DMS 273 treated with DMSO at 0.1 percent for 48 hours (cell line): ENCODE data around the gene EMP2.
"Not testable (repeated sequence)": the region's sequence is repeated elsewhere in the genome, so short reads cannot be mapped to it uniquely, and the experiment has no call there.

Experiments
- DNase-seq: peaks from one replicate; lab custom pipeline; 2025; lab: John Stamatoyannopoulos, UW

Gene EMP2

GRCh38 chr16:10552281-10552680 lies 28.1 kb downstream of the EMP2 start:
- no peak for DNase-seq

DNA sequence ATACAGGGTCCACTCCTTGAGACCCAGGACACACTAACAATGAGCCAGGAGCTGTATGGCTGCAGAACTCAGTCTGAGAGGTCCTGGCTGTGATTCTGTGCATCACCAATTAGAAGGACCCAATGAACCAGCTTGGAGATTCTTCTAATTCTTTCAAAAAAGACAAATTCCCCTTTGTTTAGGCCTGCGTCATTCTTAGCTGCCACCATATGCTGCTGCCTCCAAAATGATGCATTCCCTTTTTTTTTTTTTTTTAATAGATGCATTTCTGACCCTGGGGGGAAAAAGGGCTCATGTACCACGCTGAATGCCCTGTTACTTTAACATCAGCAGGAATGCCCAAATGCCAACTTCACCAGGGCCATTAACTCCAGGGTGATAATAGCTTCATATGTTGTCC lies 28.5 kb downstream of the EMP2 start:
- DNase-seq = no peak

DNA sequence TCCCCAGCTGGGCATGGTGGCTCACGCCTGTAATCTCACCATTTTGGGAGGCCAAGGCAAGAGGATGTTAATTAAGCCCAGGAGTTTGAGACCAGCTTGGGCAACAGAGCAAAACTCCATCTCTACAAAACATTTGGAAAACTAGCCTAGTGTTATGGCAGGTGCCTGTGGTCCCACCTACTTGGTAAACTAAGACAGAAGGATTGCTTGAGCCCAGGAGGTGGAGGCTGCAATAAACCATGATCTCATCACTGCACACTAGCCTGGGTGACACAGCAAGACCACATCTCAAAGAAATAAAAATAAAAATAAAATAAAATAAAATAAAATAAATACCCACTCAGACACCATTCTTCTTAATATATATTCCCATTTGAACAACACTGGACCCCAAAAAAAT lies 32.0 kb downstream of the EMP2 start:
- no peak for DNase-seq

DNA sequence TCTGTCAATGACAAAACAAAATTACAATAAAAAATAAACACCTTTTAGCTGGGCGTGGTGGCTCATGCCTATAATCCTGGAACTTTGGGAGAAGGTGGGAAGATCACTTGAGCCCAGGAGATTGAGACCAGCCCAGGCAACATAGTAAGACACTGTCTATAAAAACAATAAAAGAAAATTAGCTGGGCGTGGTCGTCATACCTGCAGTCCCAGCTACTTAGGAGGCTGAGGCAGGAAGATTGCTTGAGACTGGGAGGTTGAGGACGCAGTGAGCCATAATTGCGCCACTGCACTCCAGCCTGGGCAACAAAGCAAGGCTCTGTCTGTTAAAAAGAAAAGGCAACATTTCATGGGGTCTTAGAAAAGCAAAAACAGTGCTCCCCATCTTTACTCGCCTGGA lies 32.7 kb downstream of the EMP2 start:
- no peak for DNase-seq

- no peak for DNase-seq
Measured at GRCh38 chr16:10543231-10543977, 37.0 kb downstream of the EMP2 start.

- peak; percentile 24 for DNase-seq
Measured at GRCh38 chr16:10541366-10541765, 39.0 kb downstream of the EMP2 start.

GRCh38 chr16:10539793-10540192 lies 40.6 kb downstream of the EMP2 start:
- DNase-seq = no peak

DNA sequence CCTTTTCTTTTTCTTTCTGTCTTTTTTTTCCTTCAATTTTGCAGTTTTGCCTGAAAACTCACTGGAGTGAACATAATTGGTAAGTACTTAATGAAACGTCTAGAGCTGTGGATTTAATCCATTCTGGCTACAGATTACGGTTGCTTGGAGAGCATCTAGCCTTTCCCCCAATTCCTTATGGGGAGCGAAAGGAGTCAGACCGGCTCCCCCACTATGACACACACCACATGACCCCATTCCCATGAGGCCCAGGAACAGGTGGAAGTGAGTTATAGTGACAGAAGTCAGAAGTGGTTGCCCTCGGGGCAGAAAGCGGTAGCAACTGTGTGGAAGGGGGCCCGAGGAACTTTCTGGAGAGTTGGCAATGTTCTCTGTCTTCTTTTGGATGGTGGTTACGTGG lies 41.2 kb downstream of the EMP2 start:
- DNase-seq = no peak

- DNase-seq = no peak
Measured at GRCh38 chr16:10538583-10538982, 41.8 kb downstream of the EMP2 start.

DNA sequence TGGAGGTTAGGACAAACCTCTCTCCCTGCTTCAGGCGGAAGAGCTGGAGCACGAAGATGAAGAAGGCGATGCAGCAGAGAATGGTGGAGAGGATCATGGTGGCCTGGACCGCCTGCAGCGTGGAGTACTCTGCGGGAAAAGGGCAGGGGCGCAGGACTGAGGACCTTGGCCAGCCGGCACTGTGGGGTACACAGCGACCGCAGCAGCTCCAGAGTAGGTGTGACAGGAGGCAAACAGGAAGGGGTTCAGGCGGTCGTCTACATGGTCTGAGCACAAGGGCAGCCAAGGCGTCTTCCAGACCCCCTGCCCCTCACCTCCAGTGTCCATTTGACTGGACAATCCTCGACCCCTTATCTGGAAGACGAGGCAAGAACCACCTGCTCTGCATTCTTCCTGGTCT lies 42.5 kb downstream of the EMP2 start:
- no peak for DNase-seq

DNA sequence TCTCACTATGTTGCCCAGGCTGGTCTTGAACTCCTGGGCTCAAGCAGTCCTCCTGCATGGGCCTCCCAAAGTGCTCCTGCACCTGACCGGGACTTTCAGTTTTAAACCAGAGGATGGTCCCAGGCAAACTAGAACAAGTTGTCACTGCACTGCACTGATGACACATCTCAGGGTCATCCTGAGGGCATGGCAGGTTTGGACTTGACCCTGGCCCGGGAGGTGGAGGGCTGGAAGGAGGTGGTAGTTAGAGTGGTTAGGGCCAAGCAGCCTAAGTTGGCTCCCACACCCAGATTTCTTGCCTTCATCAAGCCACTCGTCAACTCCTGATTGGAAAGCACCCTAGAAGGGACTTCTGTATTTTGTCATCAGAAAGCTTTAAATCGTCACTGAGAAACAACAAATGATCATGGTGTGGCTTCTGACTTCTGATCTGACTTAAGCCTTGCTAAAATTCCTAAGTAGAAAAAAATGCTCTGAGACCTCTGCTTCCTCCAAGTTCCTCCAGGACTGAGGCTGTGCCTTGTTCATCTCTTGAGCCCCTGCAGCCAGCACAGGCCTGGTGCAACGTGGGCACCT lies 43.5 kb downstream of the EMP2 start:
- no peak for DNase-seq

DNA sequence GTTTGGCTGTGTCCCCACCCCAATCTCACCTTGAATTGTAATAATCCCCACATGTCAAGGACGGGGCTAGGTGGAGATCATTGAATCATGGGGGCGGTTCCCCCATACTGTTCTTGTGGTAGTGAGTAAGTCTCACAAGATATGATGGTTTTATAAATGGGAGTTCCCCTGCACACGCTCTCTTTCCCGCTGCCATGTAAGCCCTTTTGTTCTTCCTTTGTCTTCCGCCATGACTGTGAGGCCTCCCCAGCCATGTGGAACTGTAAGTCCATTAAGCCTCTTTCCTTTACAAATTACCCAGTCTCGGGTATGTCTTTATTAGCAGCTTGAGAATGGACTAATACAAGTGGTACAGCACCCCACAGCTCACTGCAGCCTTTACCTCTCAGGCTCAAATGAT lies 44.1 kb downstream of the EMP2 start:
- DNase-seq = not testable (repeated sequence)

DNA sequence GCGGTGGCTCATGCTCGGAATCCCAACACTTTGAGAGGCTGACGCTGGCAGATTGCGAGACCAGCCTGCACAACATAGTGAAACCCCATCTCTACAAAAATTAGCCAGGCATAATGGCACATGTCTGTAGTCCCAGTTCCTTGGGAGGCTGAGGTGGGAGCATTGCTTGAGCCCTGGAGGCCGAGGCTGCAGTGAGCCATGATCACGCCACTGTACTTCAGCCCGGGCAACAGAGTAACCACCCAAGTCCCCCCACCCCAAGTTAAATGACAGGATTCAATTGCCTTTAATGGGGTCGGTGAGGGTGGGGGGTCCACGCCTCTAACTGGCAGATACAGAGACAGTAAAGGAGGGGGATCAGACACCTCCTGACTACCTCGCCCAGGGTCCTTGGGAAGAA lies 44.9 kb downstream of the EMP2 start:
- DNase-seq = no peak

- no peak for DNase-seq
Measured at GRCh38 chr16:10534748-10535147, 45.6 kb downstream of the EMP2 start.

DNA sequence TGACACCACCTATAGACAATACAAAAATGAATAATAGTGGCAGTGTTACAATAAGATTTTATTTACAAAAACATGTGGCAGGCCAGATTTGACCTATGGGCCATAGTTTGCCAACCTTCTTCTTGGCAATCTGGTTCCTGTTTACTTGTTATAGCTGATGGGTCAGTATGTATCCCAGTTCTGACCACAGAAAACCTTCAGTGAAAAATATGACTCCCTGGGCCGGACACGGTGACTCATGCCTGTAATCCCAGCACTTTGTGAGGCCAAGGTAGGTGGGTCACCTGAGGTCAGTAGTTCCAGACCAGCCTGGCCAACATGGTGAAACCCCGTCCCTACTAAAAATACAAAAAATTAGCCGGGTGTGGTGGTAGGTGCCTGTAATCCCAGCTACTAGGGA lies 46.8 kb downstream of the EMP2 start:
- DNase-seq = not testable (repeated sequence)

- DNase-seq = no peak
Measured at GRCh38 chr16:10531582-10531981, 48.8 kb downstream of the EMP2 start.

DNA sequence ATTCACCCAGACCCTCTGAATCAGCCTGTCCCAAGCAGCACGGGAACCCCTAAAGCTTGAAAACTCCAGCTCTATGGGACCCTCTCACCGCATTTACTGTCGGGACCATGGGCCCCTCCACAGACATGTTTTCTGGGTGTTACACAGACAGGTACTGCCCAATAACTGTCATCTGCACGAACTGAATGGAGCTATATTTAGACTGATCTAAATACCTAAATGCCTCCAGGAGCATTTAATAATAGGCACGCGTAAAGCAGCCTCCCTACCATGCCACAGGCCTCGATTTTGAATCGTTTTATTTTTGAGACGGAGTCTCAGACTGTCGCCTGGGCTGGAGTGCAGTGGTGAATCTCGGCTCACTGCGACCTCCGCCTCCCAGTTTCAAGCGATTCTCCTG lies 49.7 kb downstream of the EMP2 start:
- no peak for DNase-seq

- no peak for DNase-seq
Measured at GRCh38 chr16:10529895-10530669, 50.3 kb downstream of the EMP2 start.

DNA sequence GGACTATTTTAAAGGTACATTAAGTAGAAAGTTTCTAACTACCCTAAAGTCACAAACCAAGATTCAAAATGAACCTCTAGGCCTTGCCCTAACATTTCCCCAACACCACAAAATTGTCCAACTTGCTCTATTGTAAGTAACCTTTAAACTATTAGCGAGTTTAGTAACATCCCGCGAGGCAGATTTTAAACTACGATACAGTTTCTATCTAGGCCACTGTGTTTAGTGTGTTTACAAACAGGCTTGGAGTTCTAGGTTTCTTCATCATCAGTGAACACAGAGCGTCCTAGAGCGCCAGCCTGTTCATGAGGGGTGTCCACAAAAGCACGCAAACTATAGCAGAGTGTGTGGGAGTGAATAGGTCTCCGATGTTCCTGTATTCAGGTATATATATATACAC lies 51.8 kb downstream of the EMP2 start:
- DNase-seq = no peak

- no peak for DNase-seq
Measured at GRCh38 chr16:10526962-10527361, 53.4 kb downstream of the EMP2 start.

DNA sequence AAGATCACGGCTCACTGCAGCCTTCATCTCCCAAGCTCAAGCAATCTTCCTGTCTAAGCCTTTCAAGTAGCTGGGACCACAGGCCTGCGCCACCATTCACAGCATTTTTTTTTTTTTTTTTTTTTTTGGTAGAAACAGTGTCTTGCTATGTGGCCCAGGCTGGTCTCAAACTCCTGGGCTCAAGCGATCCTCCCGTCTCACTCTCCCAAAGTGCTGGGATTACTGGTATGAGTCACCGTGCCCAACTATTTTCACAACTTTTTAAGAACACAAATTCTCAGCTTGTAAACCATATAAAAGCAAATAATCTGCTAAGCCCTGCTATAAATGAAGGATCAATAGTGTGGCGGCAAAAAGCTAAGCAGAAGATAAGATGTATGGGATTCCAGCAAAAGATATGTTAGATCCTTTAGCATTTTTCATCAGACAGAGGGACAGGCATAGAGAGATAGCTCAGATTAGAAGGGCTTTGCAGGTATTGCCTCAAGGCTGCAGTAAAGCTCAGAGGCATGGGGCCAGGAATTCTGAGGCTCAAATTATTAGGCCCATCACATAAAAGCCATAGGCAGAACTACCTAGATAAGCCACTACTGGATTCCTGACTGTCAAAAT lies 55.1 kb downstream of the EMP2 start:
- DNase-seq = no peak

DNA sequence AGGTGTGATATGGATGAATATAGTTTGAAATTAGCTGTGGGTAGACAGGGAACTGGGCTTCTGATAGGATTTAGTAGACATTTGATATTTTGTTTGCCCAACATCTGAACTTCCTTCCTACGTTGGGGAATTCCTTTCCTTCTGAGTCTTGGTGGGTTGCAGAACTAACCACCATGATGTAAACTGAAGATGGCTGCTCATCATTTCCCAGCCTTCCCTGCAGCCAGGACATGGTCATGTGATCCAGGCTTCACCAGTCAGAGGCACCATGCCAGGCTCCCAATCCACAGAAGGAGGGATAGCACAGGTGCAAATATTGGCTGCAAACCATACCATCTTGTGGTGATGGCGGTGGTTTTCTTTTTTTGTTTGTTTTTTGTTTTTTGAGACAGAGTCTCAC lies 57.4 kb downstream of the EMP2 start:
- no peak for DNase-seq
